Measurements from ENCODE around the gene APOBEC4. TPM values are rescaled to one million over a fixed set of nuclear protein-coding genes. Genes with fewer than 3 reads are reported as not detected.

APOBEC4 gene
- total and polyA plus RNA-seq, 2 experiments from 2014 or later = not detected

GRCh38 chr1:183636334-183636682 is 16.8 kb downstream of the APOBEC4 start:
- DNase-seq (ENCODE audit: low read depth in 1 of 2, low spot score in 1 of 2) = no peak
- H3K4me1 ChIP-seq (ENCODE audit: low read depth) = peaks cover 49% of the 10 kb centered on the region
- no peaks in the 10 kb centered on the region for H3K27me3 ChIP-seq
- no peaks in the 10 kb centered on the region for H3K9me3 ChIP-seq (ENCODE audit: low read depth)
- peak overlapping the region; percentile 42 for H3K27ac ChIP-seq
- H3K36me3 ChIP-seq = no peaks in the 10 kb centered on the region
- TF ChIP-seq CTCF (IDR thresholded peaks at IDR 0.05; ENCODE audit: low read depth, low read length) = no peak
- H3K4me3 ChIP-seq = peak overlapping the region; percentile 68

DNA sequence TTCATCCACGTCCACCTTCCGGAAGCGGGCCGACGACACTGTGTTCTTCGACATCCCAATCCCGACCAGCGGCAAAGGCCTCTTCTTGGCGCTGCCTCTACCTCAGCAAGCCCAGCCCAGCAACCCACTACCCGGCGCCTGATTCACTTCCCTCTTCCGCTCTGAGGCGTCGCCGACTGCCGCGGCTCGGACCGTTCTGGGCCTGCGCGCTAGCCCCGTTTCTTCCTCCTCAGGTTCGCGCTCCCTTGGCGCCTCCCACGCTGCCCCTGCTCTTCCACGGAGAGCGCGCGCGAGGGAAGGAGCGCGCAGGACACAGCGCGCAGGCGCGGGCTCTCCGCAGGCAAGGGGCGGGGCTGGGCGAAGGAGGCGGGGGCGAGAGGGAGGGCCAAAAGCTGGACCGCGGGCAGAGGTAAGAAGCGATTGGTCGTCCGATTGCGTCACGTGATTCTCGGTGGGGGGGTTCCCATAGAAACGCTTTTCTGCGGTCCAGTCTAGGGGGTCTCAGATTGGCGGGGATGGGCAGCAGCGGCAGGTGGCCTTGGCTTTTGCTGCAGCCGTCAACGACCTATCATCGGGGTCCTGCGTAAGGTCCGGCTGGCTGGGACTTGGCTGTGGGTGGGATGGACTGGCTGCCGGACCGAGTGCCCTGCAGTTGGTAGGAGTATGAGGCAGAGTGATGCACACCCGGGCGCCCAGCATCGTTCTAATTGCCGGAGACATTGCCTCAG is 17.3 kb downstream of the APOBEC4 start, which contains the start of gene ARPC5:
Gene ARPC5 (minus strand): TSS at position 178 of the 728 bp plus-strand sequence. CDS start 124 bp downstream, at position 54.
- TF ChIP-seq CTCF (IDR thresholded peaks at IDR 0.05; ENCODE audit: low read depth, low read length) = no peak
- Histone ChIP-seq H3K36me3 (peaks cover 4% of the 10 kb centered on the region), H3K27ac (peak within 1 kb of the TSS; percentile 98)

GRCh38 chr1:183635099-183635605 is 18.0 kb downstream of the APOBEC4 start:
- Histone ChIP-seq H3K4me1 (ENCODE audit: low read depth) (peaks cover 40% of the 10 kb centered on the region), H3K9me3 (ENCODE audit: low read depth) (no peaks in the 10 kb centered on the region), H3K27ac (peak overlapping the region; percentile 98), H3K4me3 (peak overlapping the region; percentile 68), H3K36me3 (peaks cover 10% of the 10 kb centered on the region), H3K27me3 (no peaks in the 10 kb centered on the region)
- DNase-seq (ENCODE audit: low read depth in 1 of 2, low spot score in 1 of 2) = peak; percentile 50 to 59
- TF ChIP-seq CTCF (IDR thresholded peaks at IDR 0.05; ENCODE audit: low read depth, low read length) = no peak

More for the DNA sequence above, 17.3 kb downstream of the APOBEC4 start, which contains the start of gene ARPC5:
- Histone ChIP-seq H3K9me3 (ENCODE audit: low read depth) (no peaks in the 10 kb centered on the region), H3K4me3 (peak within 1 kb of the TSS; percentile 68), H3K4me1 (ENCODE audit: low read depth) (peaks cover 46% of the 10 kb centered on the region), H3K27me3 (no peaks in the 10 kb centered on the region)
- peak; percentile 97 to 99 for DNase-seq (ENCODE audit: low read depth in 1 of 2, low spot score in 1 of 2)

DNA sequence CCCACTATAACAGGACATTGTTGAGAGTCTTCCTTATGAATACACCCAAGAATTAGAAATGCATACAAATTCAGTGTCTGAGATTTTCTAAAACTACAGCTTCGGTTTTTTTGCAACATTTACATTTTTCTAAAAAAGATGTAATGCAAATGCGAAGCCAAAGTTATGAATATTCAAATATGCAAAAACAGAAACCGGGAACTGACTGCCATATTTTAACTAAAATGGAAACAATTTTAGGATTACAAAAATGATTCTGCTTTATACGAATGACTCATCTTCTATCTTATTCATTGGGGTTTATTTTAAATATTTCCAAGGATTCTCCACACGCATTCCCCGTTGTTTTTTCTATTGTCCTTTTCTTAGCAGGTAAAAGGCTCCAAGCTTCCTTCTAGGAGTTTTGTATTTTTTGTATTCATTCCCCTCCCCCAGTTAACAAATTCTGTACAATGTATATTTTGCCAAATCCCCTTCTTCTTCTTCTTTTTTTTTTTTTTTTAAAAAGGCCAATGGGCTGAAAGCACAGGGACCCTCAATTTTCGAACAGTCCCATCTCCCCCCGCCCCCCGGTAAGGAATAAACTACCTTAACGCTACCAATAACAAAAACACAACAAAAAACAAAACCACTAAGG is 18.6 kb downstream of the APOBEC4 start:
- peaks cover 16% of the 10 kb centered on the region for H3K36me3 ChIP-seq
- H3K4me1 ChIP-seq (ENCODE audit: low read depth) = peaks cover 34% of the 10 kb centered on the region
- H3K27me3 ChIP-seq = no peaks in the 10 kb centered on the region
- TF ChIP-seq CTCF (IDR thresholded peaks at IDR 0.05; ENCODE audit: low read depth, low read length) = no peak
- DNase-seq (ENCODE audit: low read depth in 1 of 2, low spot score in 1 of 2) = no peak
- no peaks in the 10 kb centered on the region for H3K9me3 ChIP-seq (ENCODE audit: low read depth)
- peak overlapping the region; percentile 68 for H3K4me3 ChIP-seq
- peak overlapping the region; percentile 98 for H3K27ac ChIP-seq

DNA sequence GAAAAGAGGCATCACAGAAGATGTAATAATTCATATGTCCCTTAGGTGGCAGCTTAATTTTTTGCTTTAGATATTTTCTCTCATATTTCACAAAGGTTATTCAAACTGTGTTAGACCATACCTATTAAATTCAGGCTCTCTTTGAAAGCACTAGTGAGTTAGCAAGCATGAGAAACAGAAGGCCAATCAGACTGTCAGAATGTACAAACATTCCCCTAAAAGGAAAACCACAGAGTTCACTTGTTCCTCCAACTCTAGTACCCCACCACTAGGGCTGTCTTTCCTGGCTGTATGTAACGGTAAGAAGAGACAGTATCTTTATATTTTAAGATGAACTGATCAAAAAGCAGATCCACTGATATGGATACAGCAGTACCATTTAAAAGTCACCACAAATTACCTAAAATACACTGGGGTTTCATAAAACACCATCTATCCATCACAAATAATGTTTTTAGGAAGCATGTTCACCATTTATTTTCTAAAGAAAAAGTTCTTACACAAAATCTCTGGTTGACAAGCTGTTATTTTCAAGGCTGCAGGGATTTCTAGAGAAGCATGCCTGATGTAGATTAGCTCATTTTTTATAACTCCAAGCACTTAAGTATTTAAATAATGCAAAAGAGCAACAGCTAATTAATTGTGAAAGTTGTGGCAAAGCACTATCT is 19.3 kb downstream of the APOBEC4 start:
- H3K27me3 ChIP-seq = no peaks in the 10 kb centered on the region
- peak; percentile 62 for TF ChIP-seq CTCF (IDR thresholded peaks at IDR 0.05; ENCODE audit: low read depth, low read length)
- H3K9me3 ChIP-seq (ENCODE audit: low read depth) = no peaks in the 10 kb centered on the region
- peak overlapping the region; percentile 98 for H3K27ac ChIP-seq
- H3K4me3 ChIP-seq = peak overlapping the region; percentile 68
- H3K4me1 ChIP-seq (ENCODE audit: low read depth) = peaks cover 29% of the 10 kb centered on the region
- DNase-seq (ENCODE audit: low read depth in 1 of 2, low spot score in 1 of 2) = peak; percentile 83 to 92
- H3K36me3 ChIP-seq = peaks cover 22% of the 10 kb centered on the region
